22Rv1 (cell line): ENCODE results near the gene NR4A1.

Source experiments
- ZFX ChIP-seq: fragments of 450-650 bp; IDR thresholded peaks from 2 replicates; pipeline ENCODE4 v1.6.1; 2017; ENCODE audit warnings: antibody characterized with exemption, borderline replicate concordance
- TF ChIP-seq, protein P1 (sequence below): fragments of 450-650 bp; IDR thresholded peaks from 2 replicates; pipeline ENCODE4 v1.5.1; 2017; ENCODE audit warnings: mild to moderate bottlenecking

DNA sequence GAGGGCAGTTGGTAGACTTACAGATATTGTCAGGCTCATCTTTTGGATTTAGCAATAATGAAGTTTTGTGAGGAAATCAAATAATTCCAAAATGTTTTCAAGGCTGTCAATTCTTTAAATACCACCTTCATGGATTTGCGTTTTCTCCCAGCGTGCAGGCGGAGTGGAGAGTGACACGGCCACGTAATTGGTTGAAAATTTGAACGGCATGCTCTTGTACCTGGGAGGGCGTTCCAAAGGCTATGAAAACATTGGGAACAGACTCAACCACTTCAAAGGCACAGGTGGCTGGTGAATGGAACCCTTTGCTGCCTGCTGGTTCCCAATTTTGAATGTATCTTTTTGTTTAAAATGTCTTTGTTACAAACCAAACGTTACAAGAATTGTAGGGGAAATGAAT is 40.6 kb downstream of the NR4A1 start:
- TF ChIP-seq, protein P1, sequence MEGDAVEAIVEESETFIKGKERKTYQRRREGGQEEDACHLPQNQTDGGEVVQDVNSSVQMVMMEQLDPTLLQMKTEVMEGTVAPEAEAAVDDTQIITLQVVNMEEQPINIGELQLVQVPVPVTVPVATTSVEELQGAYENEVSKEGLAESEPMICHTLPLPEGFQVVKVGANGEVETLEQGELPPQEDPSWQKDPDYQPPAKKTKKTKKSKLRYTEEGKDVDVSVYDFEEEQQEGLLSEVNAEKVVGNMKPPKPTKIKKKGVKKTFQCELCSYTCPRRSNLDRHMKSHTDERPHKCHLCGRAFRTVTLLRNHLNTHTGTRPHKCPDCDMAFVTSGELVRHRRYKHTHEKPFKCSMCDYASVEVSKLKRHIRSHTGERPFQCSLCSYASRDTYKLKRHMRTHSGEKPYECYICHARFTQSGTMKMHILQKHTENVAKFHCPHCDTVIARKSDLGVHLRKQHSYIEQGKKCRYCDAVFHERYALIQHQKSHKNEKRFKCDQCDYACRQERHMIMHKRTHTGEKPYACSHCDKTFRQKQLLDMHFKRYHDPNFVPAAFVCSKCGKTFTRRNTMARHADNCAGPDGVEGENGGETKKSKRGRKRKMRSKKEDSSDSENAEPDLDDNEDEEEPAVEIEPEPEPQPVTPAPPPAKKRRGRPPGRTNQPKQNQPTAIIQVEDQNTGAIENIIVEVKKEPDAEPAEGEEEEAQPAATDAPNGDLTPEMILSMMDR = no peak
- no peak for TF ChIP-seq ZFX
